ENCODE data around the gene BBIP1. TPM values are rescaled to one million over a fixed set of nuclear protein-coding genes. Genes with fewer than 3 reads are reported as not detected.

The BBIP1 gene
- total and polyA plus RNA-seq, 9 of the 15 experiments (the other 6 are each of a cell fraction or from before 2014, with no cell fraction given) = 5.2 to 31.0 (median 19.4) TPM

GRCh38 chr10:110885932-110886674, 32.9 kb downstream of the BBIP1 start (continued):
- TF ChIP-seq, protein P1, sequence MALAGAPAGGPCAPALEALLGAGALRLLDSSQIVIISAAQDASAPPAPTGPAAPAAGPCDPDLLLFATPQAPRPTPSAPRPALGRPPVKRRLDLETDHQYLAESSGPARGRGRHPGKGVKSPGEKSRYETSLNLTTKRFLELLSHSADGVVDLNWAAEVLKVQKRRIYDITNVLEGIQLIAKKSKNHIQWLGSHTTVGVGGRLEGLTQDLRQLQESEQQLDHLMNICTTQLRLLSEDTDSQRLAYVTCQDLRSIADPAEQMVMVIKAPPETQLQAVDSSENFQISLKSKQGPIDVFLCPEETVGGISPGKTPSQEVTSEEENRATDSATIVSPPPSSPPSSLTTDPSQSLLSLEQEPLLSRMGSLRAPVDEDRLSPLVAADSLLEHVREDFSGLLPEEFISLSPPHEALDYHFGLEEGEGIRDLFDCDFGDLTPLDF (CRISPR knock-in tag; IDR thresholded peaks at IDR 0.05) = no peak
- no peak for TF ChIP-seq ETV1 (tag; conservative IDR thresholded peaks at IDR 0.05; ENCODE audit: low read depth)
- peak; percentile 80; the same call in 1 of the 2 replicates for TF ChIP-seq MECOM (CRISPR knock-in tag; IDR thresholded peaks at IDR 0.05)
- peak; percentile 67; the same call in 1 of the 2 replicates for TF ChIP-seq NBN (IDR thresholded peaks at IDR 0.05; ENCODE audit: low read depth)
- peak; percentile 46 for TF ChIP-seq EP300 (IDR thresholded peaks at IDR 0.05; ENCODE audit: low read length)
- no peak for TF ChIP-seq KLF6 (CRISPR knock-in tag; IDR thresholded peaks at IDR 0.05; ENCODE audit: borderline replicate concordance)
- TF ChIP-seq SOX6 (IDR thresholded peaks at IDR 0.05) = peak; percentile 78
- TF ChIP-seq CXXC5 (CRISPR knock-in tag; IDR thresholded peaks at IDR 0.05) = peak; percentile 49
- no peak for TF ChIP-seq ZNF311 (CRISPR knock-in tag; IDR thresholded peaks at IDR 0.05)
- peak; percentile 62; the same call in 1 of the 2 replicates for TF ChIP-seq SMARCA4 (IDR thresholded peaks at IDR 0.05)
- no peak for TF ChIP-seq MCM7 (IDR thresholded peaks at IDR 0.05)
- no peak for TF ChIP-seq NCOA4 (IDR thresholded peaks at IDR 0.05; ENCODE audit: partially characterized antibody)
- TF ChIP-seq THAP12 (CRISPR knock-in tag; IDR thresholded peaks at IDR 0.05) = no peak
- TF ChIP-seq, protein P2, sequence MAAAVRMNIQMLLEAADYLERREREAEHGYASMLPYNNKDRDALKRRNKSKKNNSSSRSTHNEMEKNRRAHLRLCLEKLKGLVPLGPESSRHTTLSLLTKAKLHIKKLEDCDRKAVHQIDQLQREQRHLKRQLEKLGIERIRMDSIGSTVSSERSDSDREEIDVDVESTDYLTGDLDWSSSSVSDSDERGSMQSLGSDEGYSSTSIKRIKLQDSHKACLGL (CRISPR knock-in tag; IDR thresholded peaks at IDR 0.05; ENCODE audit: borderline replicate concordance, poor library complexity, severe bottlenecking) = no peak
- TF ChIP-seq, protein P3, sequence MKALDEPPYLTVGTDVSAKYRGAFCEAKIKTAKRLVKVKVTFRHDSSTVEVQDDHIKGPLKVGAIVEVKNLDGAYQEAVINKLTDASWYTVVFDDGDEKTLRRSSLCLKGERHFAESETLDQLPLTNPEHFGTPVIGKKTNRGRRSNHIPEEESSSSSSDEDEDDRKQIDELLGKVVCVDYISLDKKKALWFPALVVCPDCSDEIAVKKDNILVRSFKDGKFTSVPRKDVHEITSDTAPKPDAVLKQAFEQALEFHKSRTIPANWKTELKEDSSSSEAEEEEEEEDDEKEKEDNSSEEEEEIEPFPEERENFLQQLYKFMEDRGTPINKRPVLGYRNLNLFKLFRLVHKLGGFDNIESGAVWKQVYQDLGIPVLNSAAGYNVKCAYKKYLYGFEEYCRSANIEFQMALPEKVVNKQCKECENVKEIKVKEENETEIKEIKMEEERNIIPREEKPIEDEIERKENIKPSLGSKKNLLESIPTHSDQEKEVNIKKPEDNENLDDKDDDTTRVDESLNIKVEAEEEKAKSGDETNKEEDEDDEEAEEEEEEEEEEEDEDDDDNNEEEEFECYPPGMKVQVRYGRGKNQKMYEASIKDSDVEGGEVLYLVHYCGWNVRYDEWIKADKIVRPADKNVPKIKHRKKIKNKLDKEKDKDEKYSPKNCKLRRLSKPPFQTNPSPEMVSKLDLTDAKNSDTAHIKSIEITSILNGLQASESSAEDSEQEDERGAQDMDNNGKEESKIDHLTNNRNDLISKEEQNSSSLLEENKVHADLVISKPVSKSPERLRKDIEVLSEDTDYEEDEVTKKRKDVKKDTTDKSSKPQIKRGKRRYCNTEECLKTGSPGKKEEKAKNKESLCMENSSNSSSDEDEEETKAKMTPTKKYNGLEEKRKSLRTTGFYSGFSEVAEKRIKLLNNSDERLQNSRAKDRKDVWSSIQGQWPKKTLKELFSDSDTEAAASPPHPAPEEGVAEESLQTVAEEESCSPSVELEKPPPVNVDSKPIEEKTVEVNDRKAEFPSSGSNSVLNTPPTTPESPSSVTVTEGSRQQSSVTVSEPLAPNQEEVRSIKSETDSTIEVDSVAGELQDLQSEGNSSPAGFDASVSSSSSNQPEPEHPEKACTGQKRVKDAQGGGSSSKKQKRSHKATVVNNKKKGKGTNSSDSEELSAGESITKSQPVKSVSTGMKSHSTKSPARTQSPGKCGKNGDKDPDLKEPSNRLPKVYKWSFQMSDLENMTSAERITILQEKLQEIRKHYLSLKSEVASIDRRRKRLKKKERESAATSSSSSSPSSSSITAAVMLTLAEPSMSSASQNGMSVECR (CRISPR knock-in tag; IDR thresholded peaks at IDR 0.05) = no peak
- peak; percentile 42 to 51; a peak in 2 of 4 replicates for TF ChIP-seq KDM1A (IDR thresholded peaks at IDR 0.05)
- TF ChIP-seq ZNF76 (CRISPR knock-in tag; IDR thresholded peaks at IDR 0.05; ENCODE audit: borderline replicate concordance) = no peak
- peak; percentile 50; the same call in 1 of the 2 replicates for TF ChIP-seq ZEB2 (IDR thresholded peaks at IDR 0.05)
- no peak for TF ChIP-seq ZNF507 (tag; conservative IDR thresholded peaks at IDR 0.05)
- TF ChIP-seq FOSL1 (tag; conservative IDR thresholded peaks at IDR 0.05) = 0 out of 2 replicates have a peak, but pooled peaks have one; percentile 21

All from K562 (cell line).